IPS DF 4.7 (cell line): ENCODE data around the gene ABCC10.
"Not testable (repeated sequence)": the region's sequence is repeated elsewhere in the genome, so short reads cannot be mapped to it uniquely, and the experiment has no call there.

Experiments used
- DNase-seq: peaks from one replicate; pipeline ENCODE4 v3.0.0-alpha.2; 2013; ENCODE audit warnings: low spot score; ENCODE audit errors: extremely low read depth

The ABCC10 gene

DNA sequence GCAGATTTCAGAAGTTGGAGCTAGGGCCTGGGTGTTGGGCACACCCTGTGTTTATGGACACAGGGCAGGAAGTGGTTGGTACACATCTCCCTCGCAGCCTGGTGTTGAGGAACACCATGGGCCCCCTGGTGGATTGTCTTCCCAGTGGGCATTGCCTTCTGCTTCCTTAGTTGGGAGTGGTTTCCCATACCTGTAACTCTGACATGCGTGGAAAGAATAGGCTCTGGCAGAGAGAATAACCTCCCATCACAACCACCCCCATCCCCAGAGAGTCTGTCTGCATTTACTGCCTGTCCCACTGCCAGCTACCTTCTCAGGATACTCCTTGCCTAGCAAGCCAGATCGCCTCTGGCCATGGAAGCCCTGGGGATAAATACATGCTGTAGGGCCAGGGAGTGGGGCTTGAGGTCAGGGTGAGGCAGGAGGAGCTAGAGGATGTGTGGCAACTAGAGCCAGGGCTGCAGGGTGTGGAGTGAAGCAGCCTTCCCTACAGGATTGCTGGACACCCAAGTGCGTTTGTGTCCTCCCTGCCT is 68.1 kb downstream of the ABCC10 start:
- no peak for DNase-seq

DNA sequence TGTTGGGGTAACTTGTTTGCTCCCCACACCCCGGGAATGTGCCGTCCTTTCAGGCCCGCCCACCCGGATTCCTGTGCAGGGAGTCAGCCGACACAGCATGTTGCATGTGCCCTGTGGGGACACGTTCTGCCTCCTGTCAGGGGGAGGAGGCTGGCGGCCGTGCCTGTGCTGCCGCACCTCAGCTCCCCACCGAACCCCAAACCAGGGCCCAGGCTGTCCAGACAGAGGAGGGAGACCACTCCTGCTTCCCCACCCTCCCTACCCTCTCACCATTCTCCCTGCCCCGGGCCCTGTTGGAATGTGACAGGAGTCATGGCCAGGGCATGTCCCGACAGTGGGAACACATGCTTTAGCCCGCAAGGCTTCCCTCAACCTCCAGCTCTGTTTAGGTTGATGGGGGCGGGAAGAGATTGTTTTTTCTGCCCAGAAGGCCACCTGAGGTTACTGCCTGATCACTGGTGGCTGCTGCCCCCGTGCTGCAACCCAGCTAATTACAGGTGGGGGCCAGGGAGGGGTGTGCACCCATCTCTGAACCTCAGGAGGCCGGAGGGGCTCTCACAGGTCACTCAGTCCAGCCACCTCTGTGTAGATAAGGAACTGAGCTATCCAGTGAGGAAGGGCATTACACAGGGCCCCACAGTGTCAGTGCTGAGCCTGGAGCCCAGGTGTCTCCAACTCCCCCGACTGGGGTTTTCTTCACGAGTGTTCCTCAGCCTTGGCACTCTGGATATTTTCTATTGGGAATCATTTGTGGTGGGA is 69.2 kb downstream of the ABCC10 start:
- DNase-seq = no peak

DNA sequence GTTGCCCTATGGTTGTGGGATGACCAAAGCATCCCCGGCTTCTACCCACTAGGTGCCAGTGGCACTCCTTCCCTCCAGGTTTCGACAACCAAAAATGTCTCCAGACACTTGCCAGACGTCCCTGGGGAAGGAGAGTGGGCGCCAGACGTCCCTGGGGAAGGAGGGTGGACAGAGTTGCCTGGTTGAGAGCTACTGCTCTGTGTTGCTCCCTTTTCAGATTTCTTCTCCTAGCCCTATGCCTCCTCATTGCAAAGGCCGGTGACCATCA is 69.7 kb downstream of the ABCC10 start:
- no peak for DNase-seq

DNA sequence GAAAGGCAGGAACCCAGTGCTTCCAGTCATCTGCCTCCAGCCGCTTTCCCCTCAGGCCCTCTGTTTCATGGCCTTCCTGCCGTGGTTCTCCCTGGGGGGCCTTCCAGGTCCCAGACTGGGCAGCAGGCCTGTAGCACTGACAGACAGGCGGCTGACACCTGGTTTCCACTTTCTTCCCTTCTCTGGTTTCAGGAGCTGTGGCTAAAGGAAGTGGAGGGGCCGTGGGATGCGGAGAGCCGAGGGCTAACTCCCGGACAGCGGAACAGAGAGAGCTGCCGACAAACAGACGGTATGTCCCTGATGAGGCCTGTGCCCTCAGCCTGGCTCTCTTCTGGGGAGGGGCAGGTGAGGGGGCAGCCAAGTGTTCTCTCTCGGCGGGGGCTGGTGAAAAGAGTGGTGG is 70.3 kb downstream of the ABCC10 start:
- DNase-seq = no peak

DNA sequence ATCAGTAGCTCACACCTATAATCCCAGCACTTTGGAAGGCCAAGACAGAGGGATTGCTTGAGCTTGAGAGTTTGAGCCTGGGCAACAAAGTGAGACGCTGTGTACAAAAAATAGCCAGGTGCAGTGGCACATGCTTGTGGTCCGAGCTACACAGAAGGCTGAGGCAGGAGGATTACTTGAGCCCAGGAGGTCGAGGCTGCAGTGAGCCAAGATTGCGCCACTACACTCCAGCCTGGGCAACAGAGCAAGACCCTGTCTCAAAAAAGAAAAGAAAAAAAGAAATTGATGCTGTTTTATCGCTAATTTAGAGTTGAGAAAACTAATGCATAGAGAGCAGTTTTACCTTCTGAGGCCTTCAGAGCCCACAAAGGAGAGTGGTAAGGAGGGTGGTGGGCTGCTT is 71.0 kb downstream of the ABCC10 start:
- not testable (repeated sequence) for DNase-seq

DNA sequence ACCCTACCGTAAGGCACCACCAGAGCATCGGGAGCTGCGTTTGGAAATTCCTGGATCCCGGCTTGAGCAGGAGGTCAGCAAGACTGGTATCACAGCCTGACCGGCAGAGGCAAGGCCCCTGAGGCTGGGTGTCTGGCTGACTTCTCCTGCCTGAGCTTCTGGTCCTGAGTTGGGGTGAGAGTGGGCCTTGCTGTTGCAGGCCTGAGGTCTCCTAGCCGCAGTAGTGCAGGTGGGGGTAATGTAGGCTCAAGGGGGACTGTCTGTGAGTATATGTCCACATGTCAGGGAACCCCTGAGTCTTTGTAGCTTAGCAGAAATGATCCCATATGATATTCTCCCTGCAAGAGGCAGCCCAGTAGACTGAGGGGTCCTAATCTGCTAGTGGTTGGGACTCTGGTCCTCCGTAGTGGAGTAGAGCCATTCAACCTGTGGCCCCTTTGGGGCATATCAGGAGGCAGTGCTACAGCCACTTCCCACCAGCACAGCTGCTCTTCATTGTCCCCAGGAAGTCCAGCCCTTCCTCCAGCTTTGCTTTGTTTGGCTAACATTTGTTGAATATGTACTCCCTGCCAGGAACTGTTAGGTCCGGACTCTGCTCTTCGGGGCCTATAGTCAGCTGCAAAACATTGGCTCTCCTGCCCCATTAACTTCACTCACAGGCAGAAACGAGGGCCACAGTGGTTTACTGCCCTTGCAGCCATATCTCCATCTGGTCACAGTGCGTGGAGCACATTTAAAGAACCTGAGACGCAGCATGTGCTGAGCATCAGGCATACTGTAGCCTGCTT is 71.9 kb downstream of the ABCC10 start:
- DNase-seq = no peak
